K562 (cell line): ENCODE measurements around the gene CFAP69. TPM values are rescaled to one million over a fixed set of nuclear protein-coding genes. Genes with fewer than 3 reads are reported as not detected.

ENCODE experiments used
- ATAC-seq: fragments of 200-7000 bp; cut with Tn5 transposase; 3 replicates; pipeline ENCODE4 v1.9.1; 2020; ENCODE audit warnings: moderate library complexity
- BruUV-seq: library from RNA; stranded (reverse); fragments of 400-500 nt; replicated peaks from 2 replicates; lab custom pipeline; 2021; lab: Mats Ljungman, UMichigan
- CTCF ChIA-PET: fragments of 300-600 bp; formaldehyde crosslinking; extraction: SDS; loops from one replicate; lab custom pipeline; 2021; ENCODE audit warnings: low intra/inter-chr PET ratio; lab: Yijun Ruan, JAX
- POLR2A ChIA-PET: fragments of 300-600, 350-650 bp; sonication (Branson Sonifier 250); formaldehyde crosslinking; extraction: SDS; loops from one replicate; lab custom pipeline; 2021; ENCODE audit warnings: antibody characterized with exemption, inconsistent platforms; lab: Yijun Ruan, JAX
- DNase-seq, 4 experiments: peaks; one replicate each; pipeline versions ENCODE4 v3.0.0 to v3.0.0-alpha.2; 2011 to 2018; ENCODE audit warnings: low spot score in 3 of 4, mixed read lengths in 3 of 4; ENCODE audit errors: extremely low read depth in 1 of 4
- FAIRE-seq: peaks from 2 replicates; lab custom pipeline; 2011; peaks lifted over from hg19 to GRCh38; lab: Jason Lieb, UNC
- H2AFZ ChIP-seq: 2 replicates; pipeline ENCODE4 v1.6.0; 2011; ENCODE audit warnings: low read depth, low read length, control low read depth, inconsistent platforms
- H3K27ac ChIP-seq: fragments of 200-600 bp; 3 replicates; pipeline ENCODE4 v1.8.0; 2011; ENCODE audit warnings: low read depth, mild to moderate bottlenecking, control low read depth, inconsistent platforms, low read length, moderate library complexity, mixed read lengths; ENCODE audit errors: extremely low read depth
- H3K27me3 ChIP-seq, 2 experiments: fragments of 300-600 bp in 1 of 2; 2 replicates in 1 of 2; 3 replicates in 1 of 2; pipeline versions ENCODE4 v1.6.0 to v1.8.0; 2011; ENCODE audit warnings: inconsistent platforms in 2 of 2, low read length in 2 of 2, mild to moderate bottlenecking in 1 of 2, mixed read lengths in 1 of 2, moderate library complexity in 1 of 2; ENCODE audit not compliant: control insufficient read depth in 2 of 2, insufficient read depth in 2 of 2
- H3K36me3 ChIP-seq: fragments of 300-600 bp; 3 replicates; pipeline ENCODE4 v1.8.0; 2011; ENCODE audit warnings: mild to moderate bottlenecking, low read length, inconsistent platforms; ENCODE audit not compliant: control insufficient read depth, insufficient read depth
- H3K4me1 ChIP-seq, 2 experiments: fragments of 200-600 bp in 1 of 2; replicated peaks in 1 of 2; 2 replicates in 1 of 2; 3 replicates in 1 of 2; pipeline versions ENCODE4 v1.5.1 to v1.8.0; 2011; ENCODE audit warnings: inconsistent platforms in 2 of 2, low read length in 2 of 2, mild to moderate bottlenecking in 1 of 2, mixed read lengths in 1 of 2, moderate library complexity in 1 of 2; ENCODE audit not compliant: control insufficient read depth in 2 of 2, insufficient read depth in 2 of 2
- H3K4me2 ChIP-seq: 2 replicates; pipeline ENCODE4 v1.6.1; 2011; ENCODE audit warnings: low read length, control low read depth, inconsistent platforms, mixed read lengths; ENCODE audit not compliant: insufficient read depth
- H3K4me3 ChIP-seq: fragments of 200-600 bp; sonication (generic), shearing (Covaris generic); 2 replicates; pipeline ENCODE4 v1.5.1; 2016; ENCODE audit warnings: control low read depth, inconsistent platforms
- H3K79me2 ChIP-seq: fragments of 200-600 bp; 3 replicates; pipeline ENCODE4 v1.8.0; 2011; ENCODE audit warnings: low read length, inconsistent platforms; ENCODE audit not compliant: control insufficient read depth, insufficient read depth
- H3K9ac ChIP-seq, 2 experiments: 2 replicates each; pipeline versions ENCODE4 v1.6.0 to v1.6.1; 2011; ENCODE audit warnings: low read depth in 2 of 2, low read length in 2 of 2, control low read depth in 1 of 2, inconsistent platforms in 1 of 2, mild to moderate bottlenecking in 1 of 2, mixed read lengths in 1 of 2; ENCODE audit not compliant: insufficient read depth in 1 of 2
- H3K9me1 ChIP-seq: one replicate; pipeline ENCODE4 v1.6.0; 2011; ENCODE audit warnings: inconsistent platforms, mild to moderate bottlenecking, low read length, moderate library complexity; ENCODE audit not compliant: control insufficient read depth, insufficient read depth
- H3K9me3 ChIP-seq: replicated peaks from 2 replicates; pipeline ENCODE4 v1.5.1; 2011; ENCODE audit warnings: low read depth, low read length, inconsistent platforms; ENCODE audit not compliant: control insufficient read depth, insufficient read depth
- H4K20me1 ChIP-seq: replicated peaks from 2 replicates; pipeline ENCODE4 v1.6.1; 2011; ENCODE audit warnings: low read length, inconsistent platforms, mixed read lengths; ENCODE audit not compliant: control insufficient read depth, insufficient read depth
- ASH1L ChIP-seq: fragments of 450-650 bp; IDR thresholded peaks from 2 replicates; pipeline ENCODE4 v1.6.1; 2018; ENCODE audit warnings: borderline replicate concordance, mild to moderate bottlenecking, low read depth; ENCODE audit not compliant: partially characterized antibody
- CTCF ChIP-seq, 3 experiments: IDR thresholded peaks in 2 of 3; conservative IDR thresholded peaks in 1 of 3; 2 replicates each; pipeline ENCODE4 v1.5.1; 2011 to 2012; ENCODE audit warnings: low read length in 3 of 3, mild to moderate bottlenecking in 3 of 3, control low read depth in 2 of 3, improper control_type of control experiment in 1 of 3, inconsistent platforms in 1 of 3, low read depth in 1 of 3, mixed read lengths in 1 of 3, moderate library complexity in 1 of 3; ENCODE audit not compliant: insufficient read depth in 2 of 3
- GATAD2A ChIP-seq: fragments of 450-650 bp; IDR thresholded peaks from 2 replicates; pipeline ENCODE4 v1.6.1; 2017
- RAD21 ChIP-seq, 2 experiments: fragments of 250-450 bp in 1 of 2; fragments of 450-650 bp in 1 of 2; sonication (Bioruptor Pico) in 1 of 2; formaldehyde crosslinking in 1 of 2; IDR thresholded peaks in 1 of 2; conservative IDR thresholded peaks in 1 of 2; 2 replicates each; pipeline versions ENCODE4 v1.4.0 to v1.8.0; 2020 to 2022; ENCODE audit warnings: mild to moderate bottlenecking in 2 of 2, moderate library complexity in 1 of 2
- SNAPC5 ChIP-seq: fragments of 250-450 bp; sonication (Bioruptor Pico); IDR thresholded peaks from 2 replicates; pipeline ENCODE4 v1.8.0; 2021; ENCODE audit warnings: moderate library complexity, mild to moderate bottlenecking, inconsistent platforms
- WGBS: fragments of 100-300 bp; shearing (Covaris generic); methylation state at CpG from one replicate; pipeline ENCODE4 v1.1.6; 2016; ENCODE audit warnings: low coverage, mixed read lengths; ENCODE audit not compliant: insufficient coverage; ENCODE audit errors: missing lambda C conversion rate; 5-methylcytosine and 5-hydroxymethylcytosine counted together
- in situ Hi-C: fragments of 300-500 bp; cut with MboI; formaldehyde crosslinking; loops from 4 replicates; pipeline ENCODE4 v1.15.0; 2018; ENCODE audit warnings: inconsistent platforms, mixed read lengths
- intact Hi-C: fragments of 100-400 bp; cut with micrococcal nuclease; formaldehyde crosslinking; loops from 2 replicates; pipeline ENCODE4 v1.14.2; 2022
- polyA plus RNA-seq, 8 experiments: library from polyadenylated mRNA; depleted of rRNA in 4 of 8; stranded (reverse) in 5 of 8; unstranded in 3 of 8; fragments of >200 nt; fragmentation: Nextera tagmentation in 2 of 8; fragmentation: Illumina TruSeq in 1 of 8; extraction: Ambion mirVana in 2 of 8; extraction: Trizol in 1 of 8; gene quantifications; 2 replicates each; pipeline versions ENCODE4 v1.2.1 to v1.2.3, GENCODE V29; 2011 to 2014; ENCODE audit warnings: inconsistent platforms in 1 of 8, missing spikeins in 1 of 8
- total RNA-seq, 7 experiments: library from RNA; depleted of rRNA in 6 of 7; stranded (reverse); fragments of >200 nt in 6 of 7; fragmentation: Illumina TruSeq in 2 of 7; extraction: Trizol in 2 of 7; gene quantifications; 2 replicates each; pipeline versions ENCODE4 v1.2.1 to v1.2.3, GENCODE V29; 2011 to 2021; ENCODE audit warnings: low replicate concordance in 1 of 7

CFAP69 gene
- total and polyA plus RNA-seq, 9 of the 15 experiments (the other 6 are each of a cell fraction or from before 2014, with no cell fraction given), result 0.24 to 5.1 (median 1.7) TPM

GRCh38 chr7:90312745-90313144 lies 67.8 kb downstream of the CFAP69 start:
- no TSS peak for BruUV-seq
- peak; percentile 67; the same call in 2 of the 3 replicates for ATAC-seq
- Histone ChIP-seq H3K27me3 (no peaks in the 10 kb centered on the region; a peak in 1 of 5 replicates), H3K79me2 (no peaks in the 10 kb centered on the region), H3K36me3 (no peaks in the 10 kb centered on the region), H3K4me2 (no peak overlapping the region), H3K27ac (no peak overlapping the region), H2AFZ (no peak overlapping the region), H3K9me3 (no peaks in the 10 kb centered on the region), H4K20me1 (no peaks in the 10 kb centered on the region), H3K9ac (no peak overlapping the region), H3K4me3 (no peak overlapping the region), H3K9me1 (no peaks in the 10 kb centered on the region), H3K4me1 (no peaks in the 10 kb centered on the region)
- in situ Hi-C loops, result no loop called here
- WGBS, result 25% methylated on average over 2 of the region's 2 CpGs
- CTCF ChIA-PET, result no interaction called here
- peak in 1 of 4 experiments; percentile 11 for DNase-seq
- TF ChIP-seq CTCF (IDR thresholded peaks at IDR 0.05 in 2 of 3, conservative IDR thresholded peaks at IDR 0.05 in 1 of 3; ENCODE audit: insufficient read depth in 2 of 3, low read depth in 1 of 3, low read length in 3 of 3) (peak in 1 of 3 experiments; percentile 47; a peak in 3 of 6 replicates), RAD21 (CRISPR knock-in tag; conservative IDR thresholded peaks at IDR 0.05 in 1 of 2, IDR thresholded peaks at IDR 0.05 in 1 of 2) (peak in 1 of 2 experiments; percentile 49; a peak in 1 of 4 replicates), ASH1L (no peak), SNAPC5 (no peak), GATAD2A (no peak)
- intact Hi-C loops, result loop anchor here (2.0 kb wide), 1 partner anchor 114 kb away; no protein-coding TSS in a partner anchor
- POLR2A ChIA-PET, result interaction anchor here (1.1 kb wide), 1 partner anchor 91 kb away, joined by 3 read pairs; the partner anchor contains the start of gene CLDN12
- FAIRE-seq, result peak; percentile 29
